ENCODE measurements around the gene LCOR. TPM values are rescaled to one million over a fixed set of nuclear protein-coding genes. Genes with fewer than 3 reads are reported as not detected.

LCOR gene
- total RNA-seq, 1 experiment from 2014 or later = 42.1 TPM

DNA sequence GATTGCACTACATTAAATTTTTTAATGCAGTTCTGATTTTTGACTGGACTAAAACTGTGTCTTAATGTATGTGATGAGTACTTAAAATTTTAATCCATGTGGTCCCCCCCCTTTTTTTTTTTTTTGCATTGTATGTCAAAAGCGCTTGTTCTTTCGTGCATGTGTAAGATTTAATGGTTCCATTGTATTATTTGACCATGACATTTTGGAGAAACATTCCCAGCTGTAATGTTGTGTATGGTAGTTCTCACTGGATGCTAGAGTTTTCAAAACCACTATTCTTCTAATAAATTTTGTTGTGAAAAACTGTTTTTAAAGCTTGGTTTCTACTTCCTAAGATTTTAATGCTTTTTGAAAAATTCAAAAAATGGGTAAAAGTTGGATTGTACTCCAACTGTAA, 132.0 kb downstream of the LCOR start:
- no peak overlapping the region for H3K14ac ChIP-seq (ENCODE audit: insufficient read depth, low read length)
- H3K23me2 ChIP-seq (ENCODE audit: insufficient read length, low read depth, low read length, poor library complexity, severe bottlenecking) = no peaks in the 10 kb centered on the region
- no peak for DNase-seq
- no peak overlapping the region for H2BK20ac ChIP-seq (ENCODE audit: low read depth, low read length, poor library complexity, severe bottlenecking)
- H4K20me1 ChIP-seq (ENCODE audit: control insufficient read depth, insufficient read depth, insufficient read length) = no peaks in the 10 kb centered on the region
- WGBS (ENCODE audit: extremely low coverage, insufficient read length, low lambda C conversion rate) = no CpG with 5 or more reads among the region's 2 CpGs
- no peak overlapping the region for H4K5ac ChIP-seq (ENCODE audit: insufficient read length, low read depth, low read length)
- H2BK120ac ChIP-seq (ENCODE audit: low read depth, low read length, poor library complexity, severe bottlenecking) = no peak overlapping the region
- Mint-ChIP-seq H3K36me3 (ENCODE audit: insufficient read depth in 1 of 3, low read depth in 3 of 3) (no peaks in the 10 kb centered on the region; a peak in 1 of 7 replicates), H3K27me3 (ENCODE audit: low read depth) (no peaks in the 10 kb centered on the region), H3K4me1 (no peaks in the 10 kb centered on the region; a peak in 1 of 4 replicates), H3K9me3 (no peaks in the 10 kb centered on the region), H3K27ac (no peak overlapping the region), H3K4me3 (no peak overlapping the region)
- no peak overlapping the region for H3K4me2 ChIP-seq (ENCODE audit: insufficient read depth, insufficient read length, low read length)
- no peaks in the 10 kb centered on the region for H3K27me3 ChIP-seq (ENCODE audit: insufficient read depth, low read length)
- H3K4me1 ChIP-seq (ENCODE audit: insufficient read depth, low read length) = no peaks in the 10 kb centered on the region
- no peak overlapping the region for H2BK5ac ChIP-seq (ENCODE audit: insufficient read length, low read length)
- H3K23ac ChIP-seq (ENCODE audit: insufficient read length, low read depth, low read length) = no peak overlapping the region
- H3K79me2 ChIP-seq (ENCODE audit: insufficient read depth, low read length) = no peaks in the 10 kb centered on the region
- H2AFZ ChIP-seq (ENCODE audit: low read length) = no peak overlapping the region
- H3K4ac ChIP-seq (ENCODE audit: low read depth, low read length) = no peak overlapping the region
- H3T11ph ChIP-seq (ENCODE audit: low read length) = no peak overlapping the region
- no peak overlapping the region for H4K8ac ChIP-seq (replicated peaks; ENCODE audit: insufficient read length, low read depth, low read length)
- no peaks in the 10 kb centered on the region for H3K9me3 ChIP-seq (ENCODE audit: control insufficient read depth, low read depth, low read length)
- no peak overlapping the region for H3K56ac ChIP-seq (ENCODE audit: insufficient read length, low read depth, low read length)
- no peak overlapping the region for H4K91ac ChIP-seq (ENCODE audit: insufficient read length, low read depth, low read length)
- H3K9ac ChIP-seq (ENCODE audit: extremely low read depth, insufficient read length, low read length) = no peak overlapping the region
- no peak for TF ChIP-seq CTCF (conservative IDR thresholded peaks at IDR 0.05)
- no peak overlapping the region for H2AK5ac ChIP-seq (ENCODE audit: insufficient read length, low read length)
- no peak overlapping the region for H2BK12ac ChIP-seq (ENCODE audit: insufficient read length, low read depth, low read length)
- H3K79me1 ChIP-seq (ENCODE audit: insufficient read depth, low read depth, low read length, poor library complexity, severe bottlenecking) = no peaks in the 10 kb centered on the region
- no peak overlapping the region for H2BK15ac ChIP-seq (ENCODE audit: low read depth, low read length)
- no peak overlapping the region for H3K27ac ChIP-seq (ENCODE audit: insufficient read length, low read depth, low read length)
- no peak overlapping the region for H3K18ac ChIP-seq (ENCODE audit: insufficient read length, low read depth, low read length)

All from H9 (cell line).